GM23338 (cell line): ENCODE measurements around the gene NINJ1. TPM values are rescaled to one million over a fixed set of nuclear protein-coding genes. Genes with fewer than 3 reads are reported as not detected.

Source experiments
- ATAC-seq: fragments of 200-7000 bp; cut with Tn5 transposase; 3 replicates; pipeline ENCODE4 v1.9.1; 2020
- DNase-seq: peaks from one replicate; pipeline ENCODE4 v3.0.0-alpha.2; 2015; ENCODE audit warnings: low spot score
- H2AFZ ChIP-seq: fragments of 200-600 bp; sonication (generic); 2 replicates; pipeline ENCODE4 v1.8.0; 2016; ENCODE audit warnings: antibody characterized with exemption, mild to moderate bottlenecking, moderate library complexity
- H3F3A ChIP-seq: fragments of 200-600 bp; sonication (generic); replicated peaks from 2 replicates; pipeline ENCODE4 v1.8.0; 2017; ENCODE audit warnings: antibody characterized with exemption, mixed run types, low read depth
- H3K27ac ChIP-seq: fragments of 200-600 bp; sonication (generic); 2 replicates; pipeline ENCODE4 v1.6.1; 2016; ENCODE audit warnings: low read depth
- H3K27me3 ChIP-seq: fragments of 200-600 bp; sonication (generic); 2 replicates; pipeline ENCODE4 v1.8.0; 2016; ENCODE audit warnings: mild to moderate bottlenecking, mixed run types, moderate library complexity; ENCODE audit not compliant: insufficient read depth
- H3K36me3 ChIP-seq: fragments of 200-600 bp; sonication (generic); 2 replicates; pipeline ENCODE4 v1.8.0; 2016; ENCODE audit warnings: mild to moderate bottlenecking; ENCODE audit not compliant: insufficient read depth
- H3K4me1 ChIP-seq: fragments of 200-600 bp; sonication (generic); 2 replicates; pipeline ENCODE4 v1.8.0; 2016; ENCODE audit warnings: mild to moderate bottlenecking, moderate library complexity; ENCODE audit not compliant: insufficient read depth
- H3K4me2 ChIP-seq: fragments of 200-600 bp; sonication (generic); 2 replicates; pipeline ENCODE4 v1.7.1; 2017; ENCODE audit warnings: mixed run types
- H3K4me3 ChIP-seq: fragments of 200-600 bp; sonication (generic); 2 replicates; pipeline ENCODE4 v1.6.1; 2016; ENCODE audit warnings: mixed run types
- H3K79me2 ChIP-seq: fragments of 200-600 bp; sonication (generic); replicated peaks from 2 replicates; pipeline ENCODE4 v1.8.0; 2017; ENCODE audit warnings: mild to moderate bottlenecking; ENCODE audit not compliant: insufficient read depth
- H3K9me2 ChIP-seq: fragments of 200-600 bp; sonication (generic); 2 replicates; pipeline ENCODE4 v1.8.0; 2017; ENCODE audit not compliant: insufficient read depth
- H4K20me1 ChIP-seq: fragments of 200-600 bp; sonication (generic); replicated peaks from 2 replicates; pipeline ENCODE4 v1.8.0; 2017; ENCODE audit warnings: mild to moderate bottlenecking; ENCODE audit not compliant: insufficient read depth
- H3K27ac Mint-ChIP-seq: 2 replicates; pipeline ENCODE4 v1.8.0; 2020; ENCODE audit warnings: inconsistent platforms, mild to moderate bottlenecking, moderate library complexity, mixed read lengths
- H3K27me3 Mint-ChIP-seq: 3 replicates; pipeline ENCODE4 v1.8.0; 2022; ENCODE audit warnings: low read depth, mild to moderate bottlenecking, moderate library complexity, mixed read lengths, inconsistent platforms; ENCODE audit not compliant: insufficient read depth, poor library complexity
- H3K36me3 Mint-ChIP-seq: 3 replicates; pipeline ENCODE4 v1.8.0; 2021; ENCODE audit warnings: low read depth, mild to moderate bottlenecking, inconsistent platforms, moderate library complexity, mixed read lengths
- H3K4me1 Mint-ChIP-seq: 3 replicates; pipeline ENCODE4 v1.8.0; 2020; ENCODE audit warnings: mild to moderate bottlenecking, inconsistent platforms, mixed read lengths
- H3K4me3 Mint-ChIP-seq: 3 replicates; pipeline ENCODE4 v1.8.0; 2021; ENCODE audit warnings: moderate library complexity, mild to moderate bottlenecking, inconsistent platforms, mixed read lengths
- H3K9me3 Mint-ChIP-seq: 3 replicates; pipeline ENCODE4 v1.8.0; 2020; ENCODE audit warnings: moderate library complexity, mild to moderate bottlenecking, inconsistent platforms, mixed read lengths
- CREB1 ChIP-seq: fragments of 250-450 bp; sonication (Bioruptor Pico); IDR thresholded peaks from 2 replicates; pipeline ENCODE4 v1.5.0; 2020; ENCODE audit warnings: low read depth, mild to moderate bottlenecking, moderate library complexity
- CTCF ChIP-seq, 2 experiments: fragments of 200-600 bp in 1 of 2; sonication (generic) in 1 of 2; conservative IDR thresholded peaks; 2 replicates each; pipeline versions ENCODE4 v1.5.1 to v1.6.1; 2016 to 2017; ENCODE audit warnings: antibody characterized with exemption in 2 of 2, low read depth in 2 of 2, mild to moderate bottlenecking in 2 of 2, moderate library complexity in 1 of 2
- ETS1 ChIP-seq: IDR thresholded peaks from 2 replicates; pipeline ENCODE4 v1.6.1; 2016; ENCODE audit warnings: antibody characterized with exemption
- EZH2 ChIP-seq: fragments of 200-600 bp; sonication (generic); IDR thresholded peaks from one replicate; pipeline ENCODE4 v1.8.0; 2017; ENCODE audit warnings: antibody characterized with exemption, mild to moderate bottlenecking, low read depth; ENCODE audit not compliant: unreplicated experiment
- EZH2phosphoT487 ChIP-seq: fragments of 200-600 bp; sonication (generic); IDR thresholded peaks from one replicate; pipeline ENCODE4 v1.8.1; 2018; ENCODE audit warnings: antibody characterized with exemption; ENCODE audit not compliant: unreplicated experiment
- JUNB ChIP-seq: IDR thresholded peaks from one replicate; pipeline ENCODE4 v1.6.1; 2016; ENCODE audit warnings: antibody characterized with exemption; ENCODE audit not compliant: unreplicated experiment
- NANOG ChIP-seq: IDR thresholded peaks from 2 replicates; pipeline ENCODE4 v1.6.1; 2016; ENCODE audit warnings: antibody characterized with exemption, borderline replicate concordance
- POLR2AphosphoS5 ChIP-seq: IDR thresholded peaks from 2 replicates; pipeline ENCODE4 v1.6.1; 2016; ENCODE audit warnings: antibody characterized with exemption, low read depth
- REST ChIP-seq: IDR thresholded peaks from one replicate; pipeline ENCODE4 v1.6.1; 2018; ENCODE audit warnings: antibody characterized with exemption; ENCODE audit not compliant: unreplicated experiment
- STAT1 ChIP-seq: IDR thresholded peaks from one replicate; pipeline ENCODE4 v1.6.1; 2016; ENCODE audit warnings: antibody characterized with exemption; ENCODE audit not compliant: unreplicated experiment
- ZNF114 ChIP-seq: fragments of 250-450 bp; sonication (Bioruptor Pico); IDR thresholded peaks from 2 replicates; pipeline ENCODE4 v1.5.0; 2020; ENCODE audit warnings: mild to moderate bottlenecking, moderate library complexity
- ZNF331 ChIP-seq: fragments of 250-450 bp; sonication (Bioruptor Pico); IDR thresholded peaks from 2 replicates; pipeline ENCODE4 v1.5.0; 2020; ENCODE audit warnings: low read depth, mild to moderate bottlenecking, moderate library complexity
- ZNF462 ChIP-seq: fragments of 250-450 bp; sonication (Bioruptor Pico); IDR thresholded peaks from 2 replicates; pipeline ENCODE4 v1.5.0; 2020; ENCODE audit warnings: mild to moderate bottlenecking, moderate library complexity
- polyA plus RNA-seq: library from polyadenylated mRNA; unstranded; fragments of >200 nt; fragmentation: Nextera tagmentation; extraction: Ambion mirVana; gene quantifications from 2 replicates; pipeline ENCODE4 v1.2.1, GENCODE V29; 2016
- total RNA-seq: library from RNA; depleted of rRNA; stranded (reverse); fragments of >200 nt; shearing (Covaris generic); gene quantifications from 2 replicates; pipeline ENCODE4 v1.2.3, GENCODE V29; 2014

The NINJ1 gene
- total and polyA plus RNA-seq, 2 experiments from 2014 or later = 36.3 to 39.7 TPM

- H3F3A ChIP-seq = no peaks in the 10 kb centered on the region
- Mint-ChIP-seq H3K27ac (no peak overlapping the region), H3K4me3 (no peak overlapping the region), H3K9me3 (no peaks in the 10 kb centered on the region; the same call in 2 of the 3 replicates), H3K27me3 (peaks cover 17% of the 10 kb centered on the region), H3K36me3 (no peaks in the 10 kb centered on the region; the same call in 2 of the 3 replicates), H3K4me1 (no peaks in the 10 kb centered on the region; the same call in 2 of the 3 replicates)
- H3K4me1 ChIP-seq = no peaks in the 10 kb centered on the region
- H2AFZ ChIP-seq = no peak overlapping the region
- no peaks in the 10 kb centered on the region for H3K9me2 ChIP-seq
- H3K36me3 ChIP-seq = no peaks in the 10 kb centered on the region
- H3K27me3 ChIP-seq = peaks cover 21% of the 10 kb centered on the region
- H3K27ac ChIP-seq = no peak overlapping the region
- H3K4me2 ChIP-seq = no peak overlapping the region
- H4K20me1 ChIP-seq = no peaks in the 10 kb centered on the region
- no peak for DNase-seq
- no peak for TF ChIP-seq ZNF114 (CRISPR knock-in tag)
- TF ChIP-seq JUNB = no peak
- TF ChIP-seq ETS1 = no peak
- TF ChIP-seq REST = no peak
- TF ChIP-seq CTCF (conservative IDR thresholded peaks at IDR 0.05; ENCODE audit: low read depth in 2 of 2) = no peak
- no peak for TF ChIP-seq STAT1
- no peak for TF ChIP-seq ZNF462
- no peak for TF ChIP-seq EZH2
- no peak for TF ChIP-seq CREB1 (CRISPR knock-in tag)
- no peak for TF ChIP-seq EZH2phosphoT487
- TF ChIP-seq POLR2AphosphoS5 = no peak
- no peak for TF ChIP-seq NANOG
- TF ChIP-seq ZNF331 (CRISPR knock-in tag) = no peak
- H3K79me2 ChIP-seq = no peaks in the 10 kb centered on the region
- no peak overlapping the region for H3K4me3 ChIP-seq
- ATAC-seq = no peak
These were observed 45.1 kb upstream of the NINJ1 start for GRCh38 chr9:93178851-93179786.
